ENCODE results near the gene RSPH9.

- TF ChIP-seq CTCF (IDR thresholded peaks at IDR 0.05), result no peak
- TF ChIP-seq POLR2AphosphoS5 (IDR thresholded peaks at IDR 0.05; ENCODE audit: low read depth, low read length), result no peak
These were observed 69.6 kb downstream of the RSPH9 start for GRCh38 chr6:43714311-43715055.
